Psoas muscle (tissue), 8 donors: ENCODE results near the gene DNAJB1. TPM values are rescaled to one million over a fixed set of nuclear protein-coding genes. Genes with fewer than 3 reads are reported as not detected.

Experiments used
- ATAC-seq, 4 donors: fragments of 200-7000 bp; cut with Tn5 transposase; one replicate each; pipeline ENCODE4 v1.9.1; 2020; ENCODE audit warnings: moderate library complexity in 3 of 4, mild to moderate bottlenecking in 2 of 4
- DNase-seq, 2 donors: peaks; one replicate each; pipeline ENCODE4 v3.0.0-alpha.2; 2020
- H3K27ac ChIP-seq: fragments of 200-600 bp; one replicate; pipeline ENCODE4 v1.8.0; 2022
- H3K27me3 ChIP-seq, 3 donors: fragments of 200-600 bp in 1 of 3; one replicate each; pipeline versions ENCODE4 v1.6.1 to v1.8.0; 2013 to 2022; ENCODE audit warnings: low read length in 2 of 3, mild to moderate bottlenecking in 2 of 3, moderate library complexity in 1 of 3; ENCODE audit not compliant: insufficient read depth in 3 of 3
- H3K36me3 ChIP-seq, 2 donors: fragments of 200-600 bp in 1 of 2; one replicate each; pipeline versions ENCODE4 v1.6.1 to v1.8.0; 2013 to 2022; ENCODE audit warnings: low read depth in 1 of 2, mild to moderate bottlenecking in 1 of 2, moderate library complexity in 1 of 2; ENCODE audit not compliant: insufficient read depth in 1 of 2
- H3K4me1 ChIP-seq: fragments of 200-600 bp; one replicate; pipeline ENCODE4 v1.8.0; 2022
- H3K4me3 ChIP-seq: fragments of 200-600 bp; one replicate; pipeline ENCODE4 v1.8.0; 2022; ENCODE audit warnings: mild to moderate bottlenecking
- H3K9me3 ChIP-seq: fragments of 200-600 bp; one replicate; pipeline ENCODE4 v1.8.0; 2022
- WGBS, 3 donors: extraction: QIAGEN DNeasy Blood & Tissue Kit; methylation state at CpG; one replicate each; pipeline versions ENCODE4 v1.1.6 to v1.1.7; 2013; 5-methylcytosine and 5-hydroxymethylcytosine counted together
- intact Hi-C, 2 donors: fragments of 100-400 bp; cut with DNase I; formaldehyde crosslinking; loops; one replicate each; pipeline versions ENCODE4 v1.11.0 to v1.14.2; 2022
- polyA plus RNA-seq, 3 donors: library from polyadenylated mRNA; stranded (reverse); fragments of 200-250 nt; gene quantifications; one replicate each; pipeline ENCODE4 v1.2.3, GENCODE V29; 2013
- total RNA-seq, 4 donors: library from RNA; stranded (reverse); fragmentation: NEBNext Ultra II Directional in 2 of 4; extraction: Animal tissue kit (Norgen Biotek cat#: 25700) in 2 of 4; gene quantifications; one replicate each; pipeline versions ENCODE4 v1.2.1 to v1.2.4, GENCODE V29; 2021 to 2023
- TF ChIP-seq, protein P1 (sequence below): fragments of 200-600 bp; IDR thresholded peaks from one replicate; pipeline ENCODE4 v1.8.0; 2022; ENCODE audit warnings: antibody characterized with exemption
- donor health status: healthy with polysubstance abuse.
- donor health status: DM: no; HTN: no; CAD: no; lungs with moderate emphysema.
- donor health status: Bipolar disorder and iron deficiency.
- donor health status: healthy.
- donor health status: DM: yes; HTN: yes; CAD: no.
- donor health status: DM: no; HTN: no; CAD: no.
- donor health status: DM: no; HTN: no; CAD: no.
- donor health status: DM: yes; HTN: yes; CAD: no.

The DNAJB1 gene
- total and polyA plus RNA-seq, 7 donors: 20.8 to 105 (median 32.6) TPM

DNA sequence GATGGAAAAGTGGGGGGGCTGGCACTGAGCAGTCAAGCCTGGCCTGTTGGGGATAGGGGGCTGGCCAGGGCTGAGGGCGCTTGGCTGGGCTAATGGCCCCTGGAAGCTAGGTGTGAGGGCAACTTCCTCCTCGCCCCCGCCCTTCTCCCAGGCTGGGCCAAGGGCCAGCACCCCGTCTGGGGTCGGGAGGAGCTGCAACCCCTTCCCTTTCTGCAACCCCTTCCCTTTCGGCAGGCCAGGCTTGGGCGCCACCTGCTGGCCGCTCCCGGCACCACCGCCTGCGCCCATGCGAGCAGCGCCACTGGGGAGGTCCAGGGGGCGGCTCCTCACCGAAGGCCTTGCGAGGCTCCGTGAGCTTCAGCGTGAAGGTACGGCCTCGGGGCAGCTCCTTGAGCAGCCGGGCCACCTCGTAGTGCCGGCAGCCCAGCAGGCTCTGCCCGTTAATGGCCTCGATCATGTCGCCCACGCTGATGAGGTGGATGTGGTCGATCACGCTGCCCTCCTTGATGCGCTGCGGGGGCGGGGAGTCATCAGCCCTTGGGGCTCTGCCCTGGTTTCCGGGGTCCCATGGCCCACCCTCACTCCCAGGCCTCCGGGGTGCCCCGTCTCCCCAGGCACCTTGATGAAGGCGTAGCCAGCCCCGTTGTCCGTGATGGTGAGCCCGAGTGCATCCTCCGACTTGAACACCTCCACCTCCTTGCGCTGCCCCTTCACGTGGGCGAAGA is 38.1 kb downstream of the DNAJB1 start:
- TF ChIP-seq, protein P1, sequence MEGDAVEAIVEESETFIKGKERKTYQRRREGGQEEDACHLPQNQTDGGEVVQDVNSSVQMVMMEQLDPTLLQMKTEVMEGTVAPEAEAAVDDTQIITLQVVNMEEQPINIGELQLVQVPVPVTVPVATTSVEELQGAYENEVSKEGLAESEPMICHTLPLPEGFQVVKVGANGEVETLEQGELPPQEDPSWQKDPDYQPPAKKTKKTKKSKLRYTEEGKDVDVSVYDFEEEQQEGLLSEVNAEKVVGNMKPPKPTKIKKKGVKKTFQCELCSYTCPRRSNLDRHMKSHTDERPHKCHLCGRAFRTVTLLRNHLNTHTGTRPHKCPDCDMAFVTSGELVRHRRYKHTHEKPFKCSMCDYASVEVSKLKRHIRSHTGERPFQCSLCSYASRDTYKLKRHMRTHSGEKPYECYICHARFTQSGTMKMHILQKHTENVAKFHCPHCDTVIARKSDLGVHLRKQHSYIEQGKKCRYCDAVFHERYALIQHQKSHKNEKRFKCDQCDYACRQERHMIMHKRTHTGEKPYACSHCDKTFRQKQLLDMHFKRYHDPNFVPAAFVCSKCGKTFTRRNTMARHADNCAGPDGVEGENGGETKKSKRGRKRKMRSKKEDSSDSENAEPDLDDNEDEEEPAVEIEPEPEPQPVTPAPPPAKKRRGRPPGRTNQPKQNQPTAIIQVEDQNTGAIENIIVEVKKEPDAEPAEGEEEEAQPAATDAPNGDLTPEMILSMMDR: peak; percentile 56
- Histone ChIP-seq H3K9me3 (no peaks in the 10 kb centered on the region), H3K4me1 (no peaks in the 10 kb centered on the region), H3K36me3 (peaks cover 8 to 34% of the 10 kb centered on the region in 2 donors), H3K4me3 (no peak overlapping the region), H3K27me3 (peaks cover 0 to 15% (median 10%) of the 10 kb centered on the region in 3 donors), H3K27ac (no peak overlapping the region)
- WGBS, 3 donors: 68 to 72% (median 70%) methylated on average over 39 to 43 of the region's 43 CpGs
- DNase-seq (peak in 1 of 2 donors; percentile 35), ATAC-seq (peak; percentile 22 to 59 (median 43))
- intact Hi-C loops: loop anchor here in 1 of 2 donors (10.0 kb wide), 1 partner anchor 325 kb away; no protein-coding TSS in a partner anchor

DNA sequence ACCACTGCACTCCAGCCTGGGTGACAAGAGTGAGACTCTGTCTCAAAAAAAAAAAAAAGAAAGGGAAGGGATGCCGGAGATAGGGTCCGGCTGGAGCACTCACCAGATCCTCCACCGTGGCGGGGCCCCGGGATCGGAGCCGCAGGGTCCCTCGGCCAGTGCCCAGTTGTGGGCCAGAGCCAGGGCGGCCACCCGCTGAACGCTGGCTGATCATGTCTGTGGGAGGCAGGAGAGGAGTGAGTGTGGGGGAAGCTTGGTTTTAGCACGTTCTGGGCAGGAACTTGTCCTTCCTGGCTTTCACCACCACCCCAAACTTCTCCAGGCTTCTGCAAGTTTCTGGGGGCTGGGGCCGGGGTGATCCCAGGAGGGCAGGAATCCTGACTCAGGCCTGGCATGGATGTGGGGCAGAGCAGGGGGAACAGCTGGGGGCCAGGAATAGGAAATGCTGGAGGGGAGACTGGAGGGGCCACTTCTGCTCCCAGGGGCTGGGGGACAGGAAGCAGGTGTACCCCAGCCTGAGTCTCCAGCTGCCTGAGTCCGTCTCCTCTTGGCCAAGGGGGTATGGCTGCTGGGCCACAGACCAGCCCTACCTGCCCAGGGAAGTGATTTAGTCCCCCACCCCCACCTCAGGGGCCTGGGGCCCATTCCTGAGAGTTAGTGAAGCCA is 38.8 kb downstream of the DNAJB1 start:
- Histone ChIP-seq H3K4me3 (no peak overlapping the region), H3K9me3 (no peaks in the 10 kb centered on the region), H3K4me1 (no peaks in the 10 kb centered on the region), H3K36me3 (peaks cover 8 to 34% of the 10 kb centered on the region in 2 donors), H3K27ac (no peak overlapping the region), H3K27me3 (peaks cover 0 to 19% (median 10%) of the 10 kb centered on the region in 3 donors)
- DNase-seq (no peak), ATAC-seq (no peak)
- intact Hi-C loops: no loop called here
- TF ChIP-seq, protein P1: no peak
- 88 to 91% (median 90%) methylated on average over 12 to 14 of the region's 14 CpGs for WGBS, 3 donors

DNA sequence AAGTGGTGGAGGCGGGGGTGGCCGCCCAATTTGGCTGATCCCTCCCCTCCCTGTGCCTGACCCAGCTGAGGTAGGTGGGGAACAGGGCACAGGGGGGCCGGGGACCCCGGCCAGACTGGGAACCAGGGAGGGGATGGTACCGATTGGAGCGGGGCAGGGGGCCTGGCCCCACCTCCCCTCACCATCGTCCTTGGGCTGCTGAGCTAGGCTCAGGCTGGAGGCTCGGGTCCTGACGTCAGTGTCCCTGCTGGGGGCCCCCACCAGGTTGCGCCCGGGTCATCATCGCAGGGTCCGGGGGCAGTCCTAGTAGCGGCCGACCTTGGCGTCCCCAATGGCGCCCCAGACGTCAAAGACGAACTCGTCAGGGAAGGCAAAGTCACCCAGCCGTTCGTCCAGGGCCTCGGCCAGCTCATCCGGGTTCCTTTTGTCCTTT is 40.1 kb downstream of the DNAJB1 start:
- 77 to 78% (median 78%) methylated on average over 22 to 24 of the region's 24 CpGs for WGBS, 3 donors
- TF ChIP-seq, protein P1: no peak

DNA sequence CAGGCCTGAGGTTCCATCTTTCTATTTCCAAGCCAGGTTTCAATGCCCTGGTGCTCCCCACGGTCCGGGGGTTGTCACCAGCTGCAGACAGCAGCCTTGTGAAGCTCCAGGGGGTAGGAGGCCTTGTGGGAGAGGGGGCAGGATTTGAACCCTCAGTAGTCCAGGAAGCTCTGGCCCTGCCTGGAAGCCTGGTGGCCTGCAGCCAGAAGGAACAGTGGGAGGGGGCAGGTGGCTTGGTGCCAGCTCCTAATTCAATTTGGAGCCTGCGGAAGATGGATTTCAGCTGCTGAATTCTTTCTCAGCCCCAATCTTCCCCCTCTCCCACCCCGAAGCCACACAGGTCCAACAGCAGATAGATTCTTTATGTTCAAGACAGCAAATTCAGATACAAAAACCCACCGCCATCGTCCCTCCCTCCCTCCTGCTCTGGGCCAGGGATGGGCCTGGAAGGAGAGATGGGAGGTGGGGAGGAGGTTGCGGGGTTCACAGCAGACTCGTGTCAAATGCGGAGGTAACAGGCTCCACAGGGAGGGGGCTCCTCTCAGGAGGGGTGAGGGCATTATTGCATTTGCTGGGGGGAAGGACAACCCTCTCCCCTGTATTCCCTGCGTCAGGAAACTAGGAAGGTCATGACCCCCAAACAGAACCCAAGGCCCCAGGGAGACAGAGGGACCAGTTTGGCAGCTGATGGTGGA is 40.6 kb downstream of the DNAJB1 start:
- Histone ChIP-seq H3K27me3 (peaks cover 0 to 35% (median 11%) of the 10 kb centered on the region in 3 donors), H3K4me3 (no peak overlapping the region), H3K36me3 (peaks cover 8 to 34% of the 10 kb centered on the region in 2 donors), H3K9me3 (no peaks in the 10 kb centered on the region), H3K4me1 (peaks cover 2% of the 10 kb centered on the region), H3K27ac (no peak overlapping the region)
- WGBS, 3 donors: 62 to 72% (median 72%) methylated on average over 10 of the region's 10 CpGs
- ATAC-seq (no peak), DNase-seq (no peak)
- intact Hi-C loops: no loop called here
- TF ChIP-seq, protein P1: no peak

More for the DNA sequence above, 40.1 kb downstream of the DNAJB1 start:
- DNase-seq (no peak), ATAC-seq (no peak)
- H3K27ac ChIP-seq: no peak overlapping the region
- intact Hi-C loops: no loop called here
- H3K27me3 ChIP-seq: peaks cover 0 to 30% (median 10%) of the 10 kb centered on the region in 3 donors
- H3K4me3 ChIP-seq: no peak overlapping the region
- no peaks in the 10 kb centered on the region for H3K9me3 ChIP-seq
- H3K36me3 ChIP-seq: peaks cover 8 to 34% of the 10 kb centered on the region in 2 donors
- H3K4me1 ChIP-seq: no peaks in the 10 kb centered on the region
